Suprapubic skin (tissue), 4 donors: ENCODE measurements around the gene C16orf89.
"Not testable (repeated sequence)": the region's sequence is repeated elsewhere in the genome, so short reads cannot be mapped to it uniquely, and the experiment has no call there.

Experiments
- CTCF ChIP-seq, 2 donors: fragments of 200-600 bp in 1 of 2; fragments of 450-650 bp in 1 of 2; sonication (generic) in 1 of 2; IDR thresholded peaks; one replicate each; pipeline ENCODE4 v1.5.1; 2016 to 2019; ENCODE audit warnings: antibody characterized with exemption in 2 of 2, mild to moderate bottlenecking in 1 of 2, moderate library complexity in 1 of 2
- EP300 ChIP-seq: sonication (generic); formaldehyde crosslinking; IDR thresholded peaks from one replicate; pipeline ENCODE4 v1.6.1; 2017; ENCODE audit warnings: antibody characterized with exemption
- POLR2A ChIP-seq, 2 donors: fragments of 450-650 bp; IDR thresholded peaks; one replicate each; pipeline ENCODE4 v1.6.1; 2017; ENCODE audit warnings: antibody characterized with exemption in 2 of 2, mild to moderate bottlenecking in 2 of 2, moderate library complexity in 2 of 2
- POLR2AphosphoS5 ChIP-seq, 3 donors: sonication (generic); formaldehyde crosslinking; IDR thresholded peaks; one replicate each; pipeline ENCODE4 v1.6.1; 2017; ENCODE audit warnings: antibody characterized with exemption in 3 of 3

GRCh38 chr16:5085716-5086115 is 20.0 kb upstream of the C16orf89 start:
- TF ChIP-seq POLR2A (IDR thresholded peaks at IDR 0.05); CTCF (IDR thresholded peaks at IDR 0.05); EP300; POLR2AphosphoS5 (IDR thresholded peaks at IDR 0.05): not testable (repeated sequence)
